SHP77 (cell line): Measurements from ENCODE around the gene NACC1.
"Not testable (repeated sequence)": the region's sequence is repeated elsewhere in the genome, so short reads cannot be mapped to it uniquely, and the experiment has no call there.

Source experiments
- DNase-seq, 2 experiments: peaks; one replicate each; lab custom pipeline; 2025; lab: John Stamatoyannopoulos, UW

Gene NACC1

GRCh38 chr19:13146763-13147563 is 28.9 kb downstream of the NACC1 start:
- DNase-seq, result no peak

GRCh38 chr19:13149173-13149627 is 31.1 kb downstream of the NACC1 start:
- DNase-seq, result not testable (repeated sequence)

- DNase-seq, result peak; percentile 41 to 45
Observed at GRCh38 chr19:13149628-13150186, 31.6 kb downstream of the NACC1 start.

GRCh38 chr19:13150187-13150930 is 32.3 kb downstream of the NACC1 start, which contains the start of the genes IER2 and STX10:
IER2 (plus strand) TSS chr19:13150411; CDS start chr19:13153187, 2,776 bp downstream.
STX10 (minus strand) TSS chr19:13150375; CDS start chr19:13150173, 202 bp downstream.
- peak; percentile 90 for DNase-seq

- no peak for DNase-seq
Observed at GRCh38 chr19:13150931-13151604, 33.0 kb downstream of the NACC1 start.

GRCh38 chr19:13151605-13152355 is 33.7 kb downstream of the NACC1 start:
- peak; percentile 92 to 93 for DNase-seq

- no peak for DNase-seq
Observed at GRCh38 chr19:13152356-13152973, 34.4 kb downstream of the NACC1 start.

- peak; percentile 85 to 90 for DNase-seq
Observed at GRCh38 chr19:13152974-13153568, 35.0 kb downstream of the NACC1 start.

- no peak for DNase-seq
Observed at GRCh38 chr19:13153569-13154240, 35.6 kb downstream of the NACC1 start.

- peak; percentile 14 to 23 for DNase-seq
Observed at GRCh38 chr19:13154241-13154778, 36.2 kb downstream of the NACC1 start.

- DNase-seq, result no peak
Observed at GRCh38 chr19:13154911-13155471, 36.9 kb downstream of the NACC1 start.

GRCh38 chr19:13155472-13156359 is 37.7 kb downstream of the NACC1 start:
- peak; percentile 43 to 59 for DNase-seq

- no peak for DNase-seq
Observed at GRCh38 chr19:13159713-13160112, 41.6 kb downstream of the NACC1 start.

- no peak for DNase-seq
Observed at GRCh38 chr19:13160557-13160956, 42.5 kb downstream of the NACC1 start.

- peak; percentile 92 to 96 for DNase-seq
Observed at GRCh38 chr19:13162724-13163608, 44.9 kb downstream of the NACC1 start.

GRCh38 chr19:13163609-13164342 is 45.7 kb downstream of the NACC1 start:
- DNase-seq, result peak; percentile 73 to 76
